Coronary artery (tissue), 2 donors: Measurements from ENCODE around the gene RIMS4.

Experiments
- DNase-seq: peaks from one replicate; pipeline ENCODE4 v3.0.0-alpha.2; 2017; ENCODE audit warnings: low spot score
- H3K27ac ChIP-seq, 2 donors: fragments of 200-600 bp; sonication (generic); one replicate each; pipeline ENCODE4 v1.5.1; 2016 to 2019
- H3K4me3 ChIP-seq: fragments of 200-600 bp; sonication (generic); 2 replicates; pipeline ENCODE4 v1.5.1; 2016; ENCODE audit warnings: mild to moderate bottlenecking, moderate library complexity
- TF ChIP-seq, protein P1 (sequence below): fragments of 200-600 bp; sonication (generic); IDR thresholded peaks from one replicate; pipeline ENCODE4 v1.5.1; 2019; ENCODE audit warnings: antibody characterized with exemption

RIMS4 gene

DNA sequence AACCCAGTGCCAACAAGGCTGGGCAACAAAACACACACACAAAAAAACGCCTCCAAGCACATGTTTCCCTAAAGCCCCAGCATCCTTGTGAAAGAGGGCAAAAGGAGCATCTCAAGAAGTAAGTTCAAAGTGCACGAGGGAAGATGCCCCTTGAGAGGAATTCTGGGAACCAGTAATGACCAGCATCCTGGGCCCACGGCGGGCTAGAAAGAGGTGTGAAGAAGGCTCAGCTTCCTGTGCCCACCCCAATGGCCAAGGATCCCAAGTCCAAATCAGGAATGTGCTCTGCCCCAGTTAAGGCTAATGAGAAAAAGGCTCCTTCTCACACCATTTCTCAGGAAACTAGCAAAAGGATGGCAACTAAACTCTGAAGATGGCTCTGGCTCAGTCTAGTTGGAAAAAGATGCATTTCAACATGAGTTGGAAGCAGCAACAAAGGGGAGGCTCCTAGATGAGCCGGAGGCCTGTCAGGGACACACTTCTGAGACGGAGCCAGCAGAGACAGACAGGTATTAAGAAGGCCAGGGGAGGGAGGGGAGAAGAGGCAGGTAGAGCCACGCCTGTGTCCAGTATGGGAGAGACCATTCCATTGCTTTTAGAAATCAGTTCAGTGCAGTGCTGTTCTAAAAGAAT, 3.2 kb downstream of the RIMS4 start:
- Histone ChIP-seq H3K4me3 (no peak overlapping the region), H3K27ac (no peak overlapping the region)
- TF ChIP-seq, protein P1, sequence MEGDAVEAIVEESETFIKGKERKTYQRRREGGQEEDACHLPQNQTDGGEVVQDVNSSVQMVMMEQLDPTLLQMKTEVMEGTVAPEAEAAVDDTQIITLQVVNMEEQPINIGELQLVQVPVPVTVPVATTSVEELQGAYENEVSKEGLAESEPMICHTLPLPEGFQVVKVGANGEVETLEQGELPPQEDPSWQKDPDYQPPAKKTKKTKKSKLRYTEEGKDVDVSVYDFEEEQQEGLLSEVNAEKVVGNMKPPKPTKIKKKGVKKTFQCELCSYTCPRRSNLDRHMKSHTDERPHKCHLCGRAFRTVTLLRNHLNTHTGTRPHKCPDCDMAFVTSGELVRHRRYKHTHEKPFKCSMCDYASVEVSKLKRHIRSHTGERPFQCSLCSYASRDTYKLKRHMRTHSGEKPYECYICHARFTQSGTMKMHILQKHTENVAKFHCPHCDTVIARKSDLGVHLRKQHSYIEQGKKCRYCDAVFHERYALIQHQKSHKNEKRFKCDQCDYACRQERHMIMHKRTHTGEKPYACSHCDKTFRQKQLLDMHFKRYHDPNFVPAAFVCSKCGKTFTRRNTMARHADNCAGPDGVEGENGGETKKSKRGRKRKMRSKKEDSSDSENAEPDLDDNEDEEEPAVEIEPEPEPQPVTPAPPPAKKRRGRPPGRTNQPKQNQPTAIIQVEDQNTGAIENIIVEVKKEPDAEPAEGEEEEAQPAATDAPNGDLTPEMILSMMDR = no peak
- no peak for DNase-seq

DNA sequence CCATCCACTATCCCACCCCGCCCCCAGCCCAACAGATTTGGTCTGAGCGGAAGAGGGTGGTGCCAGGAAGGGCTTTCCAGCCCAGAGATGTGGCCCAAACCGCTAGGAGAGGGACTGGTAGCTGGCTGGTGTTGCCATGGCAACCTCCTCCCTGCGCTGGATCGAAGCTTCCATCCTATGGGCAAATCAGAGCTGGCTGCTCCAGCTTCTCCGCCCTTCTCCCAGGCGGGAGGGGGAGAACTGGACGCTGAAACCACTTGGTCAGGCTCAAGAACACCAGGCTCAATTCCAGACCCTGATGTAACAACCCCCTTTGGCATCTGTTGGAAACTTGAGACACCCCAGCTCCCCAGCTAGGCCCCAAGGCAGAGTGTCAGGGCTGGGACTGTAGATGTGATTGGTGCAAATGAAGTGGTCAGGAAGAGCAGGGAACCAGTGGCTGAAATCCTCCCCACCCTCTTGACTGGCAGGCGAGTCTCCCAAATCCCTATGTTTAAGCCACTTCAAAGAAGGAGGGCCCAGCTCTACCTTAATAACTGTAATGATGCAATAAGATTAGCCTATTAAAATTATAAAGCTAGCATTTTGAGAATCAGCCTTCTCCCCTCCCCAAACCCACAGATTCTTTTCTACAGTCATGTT, 4.2 kb downstream of the RIMS4 start:
- H3K27ac ChIP-seq = no peak overlapping the region
- TF ChIP-seq, protein P1 = no peak
- DNase-seq = no peak
- H3K4me3 ChIP-seq = no peak overlapping the region

GRCh38 chr20:44805335-44805978, 4.9 kb downstream of the RIMS4 start:
- H3K4me3 ChIP-seq = no peak overlapping the region
- no peak for DNase-seq
- TF ChIP-seq, protein P1 = no peak
- no peak overlapping the region for H3K27ac ChIP-seq

DNA sequence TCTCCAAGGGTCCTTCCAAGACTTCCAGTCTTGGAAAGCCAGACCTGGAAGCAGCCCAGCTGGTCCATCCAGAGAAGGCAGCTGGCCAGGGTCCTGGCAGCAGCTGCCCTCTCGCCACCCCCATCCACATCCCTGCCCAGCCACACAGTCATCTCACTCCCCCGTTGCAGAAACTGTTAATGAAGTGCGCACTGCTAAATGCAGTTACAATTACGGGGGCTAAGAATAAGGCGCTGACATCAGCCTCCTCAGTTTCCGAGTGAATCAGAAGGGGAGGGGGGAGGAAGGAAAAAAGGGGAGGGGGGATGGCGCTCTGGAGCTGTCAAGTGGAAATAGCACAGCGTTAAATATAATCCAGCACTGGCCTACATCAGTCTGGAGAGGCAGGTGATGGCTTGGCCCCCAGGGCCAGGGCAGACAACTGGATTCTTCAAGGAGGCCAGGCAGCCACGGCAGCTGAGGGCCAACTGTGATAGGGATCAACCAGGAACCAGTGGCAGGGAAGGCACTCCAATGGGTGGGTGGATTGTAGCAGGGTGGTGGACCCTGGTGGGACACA, 6.9 kb downstream of the RIMS4 start:
- no peak overlapping the region for H3K4me3 ChIP-seq
- DNase-seq = no peak
- TF ChIP-seq, protein P1 = no peak
- H3K27ac ChIP-seq = no peak overlapping the region

DNA sequence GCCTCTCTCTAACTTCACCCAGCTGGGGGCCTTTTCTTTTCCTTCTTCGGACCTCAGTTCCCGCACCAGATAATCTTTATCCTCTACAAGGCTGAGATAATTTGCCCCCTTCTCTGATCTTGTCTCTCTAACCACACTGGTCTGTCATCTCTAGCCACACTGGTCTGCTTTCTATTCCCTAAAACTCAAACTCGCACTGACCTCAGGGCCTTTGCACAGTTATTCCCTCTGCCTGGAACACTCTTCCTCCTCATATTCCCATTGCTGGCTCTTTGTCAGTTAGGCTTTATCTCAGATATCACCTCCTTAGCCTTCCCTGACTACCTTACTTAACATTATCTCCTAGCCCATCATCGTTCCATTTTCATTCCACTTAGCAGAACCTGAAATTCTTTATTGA, 7.6 kb downstream of the RIMS4 start:
- Histone ChIP-seq H3K4me3 (no peak overlapping the region), H3K27ac (no peak overlapping the region)
- no peak for DNase-seq
- TF ChIP-seq, protein P1 = no peak

- Histone ChIP-seq H3K4me3 (no peak overlapping the region), H3K27ac (no peak overlapping the region)
- TF ChIP-seq, protein P1 = no peak
- no peak for DNase-seq
These were observed 9.8 kb downstream of the RIMS4 start for GRCh38 chr20:44800391-44801046.
